LNCAP (cell line): ENCODE data around the gene SERINC2.

ENCODE experiments used
- CTCF ChIP-seq: fragments of 450-650 bp; IDR thresholded peaks from 2 replicates; pipeline ENCODE4 v1.5.1; 2017; ENCODE audit warnings: mild to moderate bottlenecking

SERINC2 gene

DNA sequence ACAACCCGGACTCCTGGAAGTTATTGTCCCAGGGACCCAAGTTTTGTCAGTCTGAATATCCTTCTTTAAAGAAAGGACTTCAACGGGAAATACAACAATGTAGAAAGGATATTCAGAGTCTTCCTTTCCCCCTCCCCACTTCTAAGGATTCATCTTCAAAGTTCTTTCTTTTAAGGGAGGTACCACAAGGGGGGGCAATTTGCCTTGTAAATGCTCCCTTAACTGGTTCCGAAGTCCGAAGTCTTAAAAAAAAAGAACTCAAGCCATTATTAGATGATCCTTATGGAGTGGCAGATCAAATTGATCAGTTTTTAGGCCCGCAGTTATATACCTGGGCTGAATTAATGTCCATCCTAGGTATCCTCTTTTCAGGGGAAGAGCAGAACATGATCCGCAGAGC is 47.0 kb downstream of the SERINC2 start:
- peak; percentile 45 for TF ChIP-seq CTCF

- no peak for TF ChIP-seq CTCF
These were observed 54.1 kb downstream of the SERINC2 start for GRCh38 chr1:31467005-31467674.

DNA sequence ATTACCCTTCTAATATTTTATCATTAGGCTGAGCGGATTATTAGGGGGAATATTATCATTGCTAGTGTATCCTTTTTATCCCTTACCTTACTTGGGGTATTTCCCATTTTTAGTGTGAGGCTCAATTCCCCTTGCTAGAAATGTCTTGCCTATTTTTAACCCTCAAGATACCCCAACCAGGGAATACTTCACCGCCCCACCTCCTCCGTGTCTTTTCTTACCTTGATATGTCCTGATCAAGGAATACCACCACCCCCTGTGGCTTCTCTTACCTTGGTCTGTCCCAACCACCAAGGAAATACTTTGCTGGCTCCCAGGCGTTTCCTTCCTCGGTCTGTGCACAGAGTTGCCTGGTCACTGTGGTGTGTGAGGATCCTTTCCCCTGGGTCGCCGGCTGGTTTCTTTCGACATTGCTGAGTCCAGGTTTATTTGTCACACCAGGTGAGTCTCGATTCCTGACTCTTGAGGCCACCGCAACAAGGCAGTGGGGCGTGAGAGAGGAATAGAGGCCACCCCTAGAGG is 57.8 kb downstream of the SERINC2 start:
- TF ChIP-seq CTCF = no peak

GRCh38 chr1:31476891-31477846 is 64.2 kb downstream of the SERINC2 start:
- TF ChIP-seq CTCF = no peak

GRCh38 chr1:31478167-31478566 is 65.2 kb downstream of the SERINC2 start:
- no peak for TF ChIP-seq CTCF

DNA sequence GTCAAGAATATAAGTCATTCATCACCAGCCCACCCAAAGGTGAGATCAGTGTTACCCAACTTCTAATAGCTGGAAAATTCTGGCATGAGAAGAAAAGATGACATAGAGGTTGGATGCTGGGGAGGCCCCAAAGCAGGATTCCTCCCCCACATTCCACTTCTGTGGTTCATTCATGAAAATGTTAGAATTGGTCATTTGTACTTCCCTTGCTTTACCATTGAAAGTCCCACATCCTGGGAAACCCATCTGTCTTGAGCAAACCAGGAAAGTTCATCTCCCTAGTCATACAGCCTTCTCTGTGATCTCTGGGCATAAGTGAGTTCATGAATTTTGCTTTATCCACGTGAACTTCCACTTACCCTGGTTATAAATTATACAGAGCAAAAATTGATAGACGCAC is 66.8 kb downstream of the SERINC2 start:
- TF ChIP-seq CTCF = no peak

GRCh38 chr1:31482482-31483011 is 69.5 kb downstream of the SERINC2 start:
- TF ChIP-seq CTCF = no peak
